ENCODE measurements around the gene FKBP7. TPM values are rescaled to one million over a fixed set of nuclear protein-coding genes. Genes with fewer than 3 reads are reported as not detected.

Gene FKBP7
- total and polyA plus RNA-seq, 12 donors: 5.3 to 18.0 (median 8.6) TPM

GRCh38 chr2:178508646-178509045, 30.2 kb upstream of the FKBP7 start:
- peaks cover 0 to 20% of the 10 kb centered on the region in 2 donors for H3K36me3 ChIP-seq (replicated peaks in 1 of 2)

GRCh38 chr2:178506949-178507348, 28.5 kb upstream of the FKBP7 start:
- DNase-seq: no peak
- TF ChIP-seq POLR2A (IDR thresholded peaks at IDR 0.05): no peak
- no peak for TF ChIP-seq CTCF (IDR thresholded peaks at IDR 0.05)
- no peaks in the 10 kb centered on the region for H3K9me3 ChIP-seq (replicated peaks in 1 of 3)
- no peaks in the 10 kb centered on the region for H3K27me3 ChIP-seq
- H3K27ac ChIP-seq: no peak overlapping the region
- peaks cover 0 to 8% of the 10 kb centered on the region in 2 donors for H3K4me1 ChIP-seq (replicated peaks in 1 of 2)
- intact Hi-C loops (cut with DNase I): no loop called here
- 90 to 98% (median 95%) methylated on average over 1 of the region's 1 CpG for WGBS, 4 donors
- H3K4me3 ChIP-seq: no peak overlapping the region
- peaks cover 0 to 36% of the 10 kb centered on the region in 2 donors for H3K36me3 ChIP-seq (replicated peaks in 1 of 2)

More at GRCh38 chr2:178508646-178509045, 30.2 kb upstream of the FKBP7 start:
- H3K27ac ChIP-seq: no peak overlapping the region
- H3K4me1 ChIP-seq (replicated peaks in 1 of 2): peaks cover 0 to 8% of the 10 kb centered on the region in 2 donors
- H3K9me3 ChIP-seq (replicated peaks in 1 of 3): no peaks in the 10 kb centered on the region
- H3K27me3 ChIP-seq: no peaks in the 10 kb centered on the region
- intact Hi-C loops (cut with DNase I): no loop called here
- TF ChIP-seq CTCF (IDR thresholded peaks at IDR 0.05) (no peak), POLR2A (IDR thresholded peaks at IDR 0.05) (no peak)
- H3K4me3 ChIP-seq: no peak overlapping the region
- 97 to 100% (median 97%) methylated on average over 2 of the region's 2 CpGs for WGBS, 4 donors
- DNase-seq: no peak

GRCh38 chr2:178506524-178506923, 28.1 kb upstream of the FKBP7 start:
- TF ChIP-seq POLR2A (IDR thresholded peaks at IDR 0.05) (no peak), CTCF (IDR thresholded peaks at IDR 0.05) (no peak)
- Histone ChIP-seq H3K9me3 (replicated peaks in 1 of 3) (no peaks in the 10 kb centered on the region), H3K4me1 (replicated peaks in 1 of 2) (peaks cover 0 to 8% of the 10 kb centered on the region in 2 donors), H3K27ac (no peak overlapping the region), H3K4me3 (no peak overlapping the region), H3K27me3 (no peaks in the 10 kb centered on the region), H3K36me3 (replicated peaks in 1 of 2) (peaks cover 0 to 38% of the 10 kb centered on the region in 2 donors)
- WGBS, 4 donors: 93 to 96% (median 94%) methylated on average over 2 of the region's 2 CpGs
- intact Hi-C loops (cut with DNase I): no loop called here
- no peak for DNase-seq

GRCh38 chr2:178506101-178506500, 27.7 kb upstream of the FKBP7 start:
- H3K4me1 ChIP-seq (replicated peaks in 1 of 2): peaks cover 0 to 8% of the 10 kb centered on the region in 2 donors
- TF ChIP-seq POLR2A (IDR thresholded peaks at IDR 0.05) (no peak), CTCF (IDR thresholded peaks at IDR 0.05) (no peak)
- H3K4me3 ChIP-seq: no peak overlapping the region
- H3K9me3 ChIP-seq (replicated peaks in 1 of 3): no peaks in the 10 kb centered on the region
- 58 to 85% (median 73%) methylated on average over 1 of the region's 1 CpG for WGBS, 4 donors
- intact Hi-C loops (cut with DNase I): no loop called here
- H3K36me3 ChIP-seq (replicated peaks in 1 of 2): peaks cover 0 to 40% of the 10 kb centered on the region in 2 donors
- no peak overlapping the region for H3K27ac ChIP-seq
- no peak for DNase-seq
- no peaks in the 10 kb centered on the region for H3K27me3 ChIP-seq
